GM19099 (cell line): ENCODE measurements around the gene CCNI2.
A peak's percentile ranks its signal among the peaks of the same experiment; 100 is the strongest.

Source experiments
- POLR2A ChIP-seq: IDR thresholded peaks from 3 replicates; pipeline ENCODE4 v1.6.1; 2011; ENCODE audit warnings: low read depth; ENCODE audit not compliant: insufficient read length; ENCODE audit errors: extremely low read depth

Gene CCNI2

GRCh38 chr5:132742626-132743025 lies 4.6 kb upstream of the CCNI2 start:
- TF ChIP-seq POLR2A, result no peak

- no peak for TF ChIP-seq POLR2A
Observed at GRCh38 chr5:132744659-132745058, 2.6 kb upstream of the CCNI2 start.

GRCh38 chr5:132746592-132746953 lies 653 bp upstream of the CCNI2 start:
- TF ChIP-seq POLR2A, result no peak

- no peak for TF ChIP-seq POLR2A
Observed at GRCh38 chr5:132747616-132748440, 602 bp downstream of the CCNI2 start.

GRCh38 chr5:132748522-132749000 lies 1.3 kb downstream of the CCNI2 start:
- TF ChIP-seq POLR2A, result no peak

GRCh38 chr5:132749506-132749905 lies 2.3 kb downstream of the CCNI2 start:
- TF ChIP-seq POLR2A, result no peak

GRCh38 chr5:132750471-132751230 lies 3.4 kb downstream of the CCNI2 start:
- no peak for TF ChIP-seq POLR2A

GRCh38 chr5:132751444-132751843 lies 4.2 kb downstream of the CCNI2 start:
- TF ChIP-seq POLR2A, result no peak

GRCh38 chr5:132751971-132752580 lies 4.8 kb downstream of the CCNI2 start:
- peak; percentile 16 for TF ChIP-seq POLR2A

GRCh38 chr5:132752581-132753125 lies 5.4 kb downstream of the CCNI2 start:
- TF ChIP-seq POLR2A, result no peak

- no peak for TF ChIP-seq POLR2A
Observed at GRCh38 chr5:132753135-132753987, 6.1 kb downstream of the CCNI2 start.

- no peak for TF ChIP-seq POLR2A
Observed at GRCh38 chr5:132754111-132754510, 6.9 kb downstream of the CCNI2 start.

- TF ChIP-seq POLR2A, result no peak
Observed at GRCh38 chr5:132754947-132755346, 7.7 kb downstream of the CCNI2 start.

GRCh38 chr5:132756542-132756941 lies 9.3 kb downstream of the CCNI2 start:
- no peak for TF ChIP-seq POLR2A
